ENCODE measurements around the gene DROSHA. TPM values are rescaled to one million over a fixed set of nuclear protein-coding genes. Genes with fewer than 3 reads are reported as not detected.
"Not testable (repeated sequence)": the region's sequence is repeated elsewhere in the genome, so short reads cannot be mapped to it uniquely, and the experiment has no call there.

DROSHA gene
- total RNA-seq: 10 to 100 TPM; 59.6 to 66.1 TPM

GRCh38 chr5:31531888-31532547, at the start of gene DROSHA, which contains the start of gene C5orf22:
Gene DROSHA (minus strand): TSS chr5:31532093. CDS start chr5:31529059, 3,034 bp downstream.
Gene C5orf22 (plus strand): TSS chr5:31532301. CDS start chr5:31532393, 92 bp downstream.
- Mint-ChIP-seq H3K36me3 (peaks cover 38% of the 10 kb centered on the region), H3K27ac (peak within 1 kb of the TSS; percentile 92), H3K4me3 (peak within 1 kb of the TSS; percentile 94), H3K27me3 (no peaks in the 10 kb centered on the region), H3K4me1 (ENCODE audit: low read depth) (peaks cover 47% of the 10 kb centered on the region), H3K9me3 (no peaks in the 10 kb centered on the region)
- ChIA-PET POLR2A (interaction anchor here (0.9 to 1.7 kb wide), 3 partner anchors 9 to 585 kb away, joined by 3 to 5 read pairs (median 5); no protein-coding TSS in a partner anchor), CTCF (interaction anchor here (0.9 to 1.5 kb wide), 6 partner anchors 9 to 561 kb away, joined by 3 to 12 read pairs (median 4); partner anchors contain the start of gene PDZD2)
- intact Hi-C loops (cut with micrococcal nuclease): loop anchor here (2.0 to 10.0 kb wide), 3 partner anchors 640 to 1909 kb away; partner anchors contain the start of genes GOLPH3, MTMR12 and TARS1
- DNase-seq: peak; percentile 96

DNA sequence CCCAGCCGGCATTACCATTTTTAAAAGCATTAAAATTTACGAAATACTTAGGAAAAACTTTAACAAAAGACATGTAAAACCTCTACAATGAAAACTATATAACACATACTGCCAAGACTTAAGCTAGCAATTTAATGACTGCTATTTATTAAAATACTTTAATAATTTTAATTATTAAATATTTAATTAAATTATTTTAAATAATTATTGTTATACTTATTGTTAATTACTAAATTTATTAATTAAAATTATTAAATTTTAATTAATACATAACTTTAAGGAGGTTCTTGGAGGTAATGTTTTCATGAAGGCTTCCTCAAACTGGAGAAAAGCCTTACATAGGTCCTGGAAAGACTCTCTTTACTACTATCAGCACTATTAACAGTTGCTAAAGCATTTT, 47.7 kb upstream of the DROSHA start:
- no peaks in the 10 kb centered on the region for H3K36me3 Mint-ChIP-seq
- no peak overlapping the region for H3K27ac Mint-ChIP-seq
- no peak overlapping the region for H3K4me3 Mint-ChIP-seq
- POLR2A ChIA-PET: no interaction called here
- no peak for DNase-seq
- no peaks in the 10 kb centered on the region for H3K4me1 Mint-ChIP-seq (ENCODE audit: low read depth)
- no peaks in the 10 kb centered on the region for H3K9me3 Mint-ChIP-seq
- H3K27me3 Mint-ChIP-seq: peaks cover 7% of the 10 kb centered on the region
- intact Hi-C loops (cut with micrococcal nuclease): no loop called here
- CTCF ChIA-PET: interaction anchor here (1.0 to 1.4 kb wide), 2 partner anchors 229 to 513 kb away, joined by 3 to 7 read pairs; no protein-coding TSS in a partner anchor

GRCh38 chr5:31577438-31577837, 45.5 kb upstream of the DROSHA start:
- CTCF ChIA-PET: no interaction called here

DNA sequence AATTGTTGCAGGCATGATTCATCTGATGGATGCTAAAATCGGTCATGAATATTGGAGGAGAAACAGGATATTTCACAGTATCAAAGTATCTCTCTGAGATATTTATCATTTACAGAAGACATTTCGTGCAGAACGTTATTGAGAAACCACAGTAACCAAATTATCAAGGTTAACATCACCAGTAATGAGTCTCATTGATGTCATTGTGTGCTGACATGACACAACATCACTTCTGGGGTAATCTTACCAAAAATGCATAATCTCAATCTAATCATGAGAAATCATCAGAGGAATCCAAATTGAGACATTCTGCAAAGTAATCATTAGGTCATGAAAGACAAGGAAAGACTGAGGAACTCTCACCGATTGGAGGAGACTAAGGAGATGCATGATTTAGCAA, 42.9 kb upstream of the DROSHA start:
- ChIA-PET POLR2A (no interaction called here), CTCF (interaction anchor here (0.8 to 1.7 kb wide), 2 partner anchors 251 to 518 kb away, joined by 3 to 5 read pairs; no protein-coding TSS in a partner anchor)
- Mint-ChIP-seq H3K9me3 (no peaks in the 10 kb centered on the region), H3K27me3 (peaks cover 8% of the 10 kb centered on the region), H3K4me1 (ENCODE audit: low read depth) (no peaks in the 10 kb centered on the region), H3K27ac (no peak overlapping the region), H3K4me3 (no peak overlapping the region), H3K36me3 (no peaks in the 10 kb centered on the region)
- DNase-seq: no peak
- intact Hi-C loops (cut with micrococcal nuclease): no loop called here

More at GRCh38 chr5:31577438-31577837, 45.5 kb upstream of the DROSHA start:
- H3K27me3 Mint-ChIP-seq: peaks cover 8% of the 10 kb centered on the region
- intact Hi-C loops (cut with micrococcal nuclease): no loop called here
- no peak overlapping the region for H3K27ac Mint-ChIP-seq
- POLR2A ChIA-PET: no interaction called here
- H3K4me1 Mint-ChIP-seq (ENCODE audit: low read depth): no peaks in the 10 kb centered on the region
- no peak for DNase-seq
- H3K4me3 Mint-ChIP-seq: no peak overlapping the region
- H3K9me3 Mint-ChIP-seq: no peaks in the 10 kb centered on the region
- no peaks in the 10 kb centered on the region for H3K36me3 Mint-ChIP-seq

GRCh38 chr5:31573494-31574142, 41.7 kb upstream of the DROSHA start:
- CTCF ChIA-PET: interaction anchor here (0.8 to 1.7 kb wide), 2 partner anchors 252 to 519 kb away, joined by 3 to 5 read pairs; no protein-coding TSS in a partner anchor
- Mint-ChIP-seq H3K4me1 (ENCODE audit: low read depth) (no peaks in the 10 kb centered on the region), H3K36me3 (no peaks in the 10 kb centered on the region), H3K4me3 (no peak overlapping the region), H3K27ac (no peak overlapping the region), H3K9me3 (no peaks in the 10 kb centered on the region), H3K27me3 (peaks cover 10% of the 10 kb centered on the region)
- no peak for DNase-seq
- POLR2A ChIA-PET: no interaction called here
- intact Hi-C loops (cut with micrococcal nuclease): no loop called here

DNA sequence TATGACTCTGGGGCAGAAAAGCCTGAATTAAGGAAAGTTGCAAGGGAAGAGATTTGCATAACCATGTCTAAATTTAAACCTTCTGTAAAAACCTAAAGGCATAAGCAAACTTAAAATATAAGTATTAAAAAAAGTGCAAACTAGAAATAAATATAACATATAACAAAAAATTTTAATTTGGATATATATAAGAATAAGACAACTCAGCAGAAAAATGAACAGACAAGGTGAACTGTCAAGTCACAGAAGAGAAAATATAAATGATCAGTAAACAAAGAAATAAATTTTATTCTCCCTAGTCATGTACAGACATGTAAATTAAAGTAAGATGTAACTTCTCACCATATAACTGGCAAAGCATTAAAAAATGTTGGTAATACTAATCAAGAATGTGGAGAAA, 37.2 kb upstream of the DROSHA start:
- DNase-seq: no peak
- Mint-ChIP-seq H3K36me3 (peaks cover 6% of the 10 kb centered on the region), H3K27ac (no peak overlapping the region), H3K27me3 (peaks cover 5% of the 10 kb centered on the region), H3K9me3 (peaks cover 8% of the 10 kb centered on the region), H3K4me3 (no peak overlapping the region), H3K4me1 (ENCODE audit: low read depth) (no peaks in the 10 kb centered on the region)
- CTCF ChIA-PET: no interaction called here
- POLR2A ChIA-PET: no interaction called here
- intact Hi-C loops (cut with micrococcal nuclease): no loop called here

DNA sequence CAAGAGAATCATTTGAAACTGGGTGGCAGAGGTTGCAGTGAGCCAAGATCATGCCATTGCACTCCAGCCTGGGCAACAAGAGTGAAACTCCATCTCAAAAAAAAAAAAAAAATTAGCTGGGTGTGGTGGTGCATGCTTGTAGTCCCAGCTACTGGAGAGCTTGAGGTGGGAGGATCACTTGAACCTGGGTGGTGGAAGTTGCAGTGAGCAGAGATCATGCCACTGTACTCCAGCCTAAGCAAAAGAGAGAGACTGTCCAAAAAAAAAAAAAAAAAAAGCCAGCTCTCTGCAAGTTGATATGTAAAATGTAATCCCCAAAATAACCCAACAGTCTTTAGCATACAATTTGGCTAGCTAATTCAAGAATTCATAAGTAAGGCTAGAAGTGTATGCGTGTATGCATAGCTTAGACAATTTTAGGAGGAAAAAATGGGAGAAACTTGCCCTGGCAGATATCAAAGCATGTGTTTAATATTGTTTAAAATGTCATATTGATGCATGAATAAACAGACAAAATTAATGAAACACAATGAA, 36.5 kb upstream of the DROSHA start:
- Mint-ChIP-seq H3K36me3 (peaks cover 6% of the 10 kb centered on the region), H3K4me3 (no peak overlapping the region), H3K27me3 (peaks cover 5% of the 10 kb centered on the region), H3K4me1 (ENCODE audit: low read depth) (no peaks in the 10 kb centered on the region), H3K9me3 (peaks cover 8% of the 10 kb centered on the region), H3K27ac (no peak overlapping the region)
- no peak for DNase-seq
- CTCF ChIA-PET: no interaction called here
- intact Hi-C loops (cut with micrococcal nuclease): no loop called here
- POLR2A ChIA-PET: no interaction called here

- H3K9me3 Mint-ChIP-seq; POLR2A ChIA-PET; DNase-seq; H3K4me3 Mint-ChIP-seq; H3K27me3 Mint-ChIP-seq; intact Hi-C loops (cut with micrococcal nuclease); H3K36me3 Mint-ChIP-seq; CTCF ChIA-PET; H3K27ac Mint-ChIP-seq; H3K4me1 Mint-ChIP-seq (ENCODE audit: low read depth): not testable (repeated sequence)
These were observed 34.5 kb upstream of the DROSHA start for GRCh38 chr5:31566362-31566761.

DNA sequence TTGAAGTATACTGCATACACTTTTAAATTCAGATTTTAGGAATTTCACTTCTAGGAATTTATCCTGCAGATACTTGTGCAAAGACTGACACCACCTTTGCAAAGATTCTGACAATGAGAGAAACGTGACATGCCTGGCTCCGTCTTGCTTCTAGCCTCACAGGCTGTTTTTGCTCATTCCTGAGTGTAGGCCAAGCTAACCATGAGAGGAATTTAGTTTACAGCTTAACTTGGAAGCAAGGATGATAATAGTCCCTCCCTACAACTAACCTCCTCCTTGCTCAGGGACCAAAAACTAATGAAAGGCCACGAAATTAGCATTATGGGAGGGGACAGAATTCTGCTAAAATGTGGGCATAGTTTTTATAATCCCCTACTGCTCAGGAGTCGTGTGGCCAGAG, 31.3 kb upstream of the DROSHA start:
- H3K36me3 Mint-ChIP-seq: peaks cover 7% of the 10 kb centered on the region
- no peak for DNase-seq
- ChIA-PET CTCF (no interaction called here), POLR2A (no interaction called here)
- H3K4me1 Mint-ChIP-seq (ENCODE audit: low read depth): no peaks in the 10 kb centered on the region
- H3K4me3 Mint-ChIP-seq: no peak overlapping the region
- peaks cover 8% of the 10 kb centered on the region for H3K9me3 Mint-ChIP-seq
- intact Hi-C loops (cut with micrococcal nuclease): no loop called here
- H3K27me3 Mint-ChIP-seq: peaks cover 3% of the 10 kb centered on the region
- H3K27ac Mint-ChIP-seq: no peak overlapping the region

DNA sequence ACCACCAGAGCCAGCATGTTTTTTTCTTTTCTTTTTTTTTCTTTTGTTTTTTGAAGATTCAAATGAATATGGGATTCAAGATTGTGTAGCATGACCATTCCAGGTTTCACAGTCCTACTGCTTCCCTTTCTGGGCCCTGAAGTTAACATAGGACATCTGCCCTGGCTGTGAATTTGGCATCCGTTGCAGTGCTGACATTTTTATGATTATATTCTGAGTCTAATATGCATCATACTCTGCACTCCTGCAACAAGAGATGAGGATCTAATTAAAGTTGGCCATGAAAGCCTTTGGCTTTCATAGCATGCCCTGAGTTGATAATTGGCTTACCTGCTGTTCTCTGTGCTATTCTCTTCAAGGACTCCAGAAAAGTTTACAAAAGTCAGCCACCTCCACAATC, 30.1 kb upstream of the DROSHA start:
- Mint-ChIP-seq H3K9me3 (peaks cover 8% of the 10 kb centered on the region), H3K27ac (no peak overlapping the region), H3K4me3 (no peak overlapping the region), H3K36me3 (peaks cover 12% of the 10 kb centered on the region), H3K27me3 (peaks cover 3% of the 10 kb centered on the region), H3K4me1 (ENCODE audit: low read depth) (no peaks in the 10 kb centered on the region)
- DNase-seq: no peak
- ChIA-PET POLR2A (no interaction called here), CTCF (no interaction called here)
- intact Hi-C loops (cut with micrococcal nuclease): no loop called here

DNA sequence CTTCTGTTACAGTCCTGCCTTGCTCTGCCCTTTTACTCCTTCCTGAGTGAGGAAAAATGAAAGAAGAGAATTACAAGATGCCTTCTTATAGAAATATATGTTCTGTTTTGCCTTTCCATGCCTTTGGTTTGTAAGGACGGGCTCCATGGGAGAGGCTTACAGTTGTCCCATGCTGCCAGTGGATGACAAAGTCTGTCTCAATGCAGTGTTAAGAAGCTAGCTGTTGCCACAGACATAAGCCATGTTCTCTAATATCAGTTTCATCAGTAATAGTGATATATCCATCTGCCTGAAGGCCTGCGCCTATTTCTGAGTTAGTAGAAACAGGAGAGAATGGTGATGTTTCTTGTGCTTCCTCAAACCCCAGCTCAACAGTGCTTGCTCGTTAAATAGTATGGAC, 28.0 kb upstream of the DROSHA start:
- no peaks in the 10 kb centered on the region for H3K27me3 Mint-ChIP-seq
- peaks cover 19% of the 10 kb centered on the region for H3K36me3 Mint-ChIP-seq
- POLR2A ChIA-PET: no interaction called here
- no peak overlapping the region for H3K4me3 Mint-ChIP-seq
- no peaks in the 10 kb centered on the region for H3K4me1 Mint-ChIP-seq (ENCODE audit: low read depth)
- DNase-seq: no peak
- intact Hi-C loops (cut with micrococcal nuclease): no loop called here
- no peak overlapping the region for H3K27ac Mint-ChIP-seq
- CTCF ChIA-PET: no interaction called here
- H3K9me3 Mint-ChIP-seq: no peaks in the 10 kb centered on the region

DNA sequence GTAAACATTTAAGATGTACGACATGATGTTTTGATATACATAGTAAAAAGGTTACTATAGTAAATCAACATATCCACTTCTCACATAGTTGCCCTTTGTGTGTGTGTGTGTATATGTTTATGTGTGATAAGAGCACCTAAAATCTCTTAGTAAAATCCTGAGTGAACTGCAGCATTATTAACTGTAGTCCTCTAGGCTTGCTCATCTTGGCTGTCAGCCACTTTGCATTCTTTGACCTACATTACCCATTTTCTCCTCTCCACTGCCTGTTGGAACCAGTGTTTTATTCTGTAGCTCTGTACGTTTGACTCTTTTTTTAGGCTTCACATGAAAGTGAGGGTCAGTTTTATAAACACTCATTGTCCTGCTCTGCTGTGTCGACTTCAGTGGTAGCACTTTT, 24.6 kb upstream of the DROSHA start:
- Mint-ChIP-seq H3K9me3 (no peaks in the 10 kb centered on the region), H3K27ac (no peak overlapping the region), H3K27me3 (no peaks in the 10 kb centered on the region), H3K4me3 (no peak overlapping the region), H3K4me1 (ENCODE audit: low read depth) (peaks cover 6% of the 10 kb centered on the region), H3K36me3 (peaks cover 43% of the 10 kb centered on the region)
- no peak for DNase-seq
- intact Hi-C loops (cut with micrococcal nuclease): no loop called here
- CTCF ChIA-PET: no interaction called here
- POLR2A ChIA-PET: no interaction called here

Measured in activated CD4-positive, alpha-beta memory T cell treated with anti-CD3 and anti-CD28 coated beads for 36 hours (primary cell).